ENCODE results near the gene TMPRSS4. TPM values are rescaled to one million over a fixed set of nuclear protein-coding genes. Genes with fewer than 3 reads are reported as not detected.

The TMPRSS4 gene
- total and polyA plus RNA-seq, 9 of the 15 experiments (the other 6 are each of a cell fraction or from before 2014, with no cell fraction given), result 4.0 to 10.0 (median 5.6) TPM

GRCh38 chr11:118152552-118153471, 75.9 kb downstream of the TMPRSS4 start, which contains the start of gene SCN4B:
TSS of gene SCN4B (minus strand) at chr11:118152823. CDS start at chr11:118152673, 150 bp downstream.
- Histone ChIP-seq H3K4me2 (ENCODE audit: insufficient read depth, low read length) (no peak within 1 kb of the TSS), H3K9me3 (replicated peaks; ENCODE audit: control insufficient read depth, insufficient read depth, low read depth, low read length) (no peaks in the 10 kb centered on the region), H3K27me3 (ENCODE audit: control insufficient read depth in 2 of 2, insufficient read depth in 2 of 2, low read length in 2 of 2) (peaks cover 54 to 97% of the 10 kb centered on the region in 2 experiments), H4K20me1 (replicated peaks; ENCODE audit: control insufficient read depth, insufficient read depth, low read length) (0 out of 2 replicates have a peak, but pooled peaks cover 4% of the 10 kb centered on the region), H2AFZ (ENCODE audit: low read depth, low read length) (no peak within 1 kb of the TSS), H3K79me2 (ENCODE audit: control insufficient read depth, insufficient read depth, low read length) (no peaks in the 10 kb centered on the region), H3K9me1 (ENCODE audit: control insufficient read depth, insufficient read depth, low read length) (no peaks in the 10 kb centered on the region), H3K4me1 (replicated peaks in 1 of 2; ENCODE audit: control insufficient read depth in 2 of 2, insufficient read depth in 2 of 2, low read length in 2 of 2) (peaks cover 0 to 16% of the 10 kb centered on the region in 2 experiments; a peak in 2 of 5 replicates), H3K36me3 (ENCODE audit: control insufficient read depth, insufficient read depth, low read length) (no peaks in the 10 kb centered on the region), H3K27ac (ENCODE audit: extremely low read depth, low read depth, low read length) (no peak within 1 kb of the TSS), H3K4me3 (no peak within 1 kb of the TSS), H3K9ac (ENCODE audit: insufficient read depth in 1 of 2, low read depth in 2 of 2, low read length in 2 of 2) (no peak within 1 kb of the TSS)
- CTCF ChIA-PET (ENCODE audit: low intra/inter-chr PET ratio), result interaction anchor here (0.9 kb wide), 1 partner anchor 334 kb away, joined by 3 read pairs; no protein-coding TSS in a partner anchor
- intact Hi-C loops (cut with micrococcal nuclease), result no loop called here
- no TSS peak for BruUV-seq (replicated peaks)
- FAIRE-seq, result no peak
- 7% methylated on average over 58 of the region's 88 CpGs for WGBS (ENCODE audit: insufficient coverage, low coverage, missing lambda C conversion rate)
- in situ Hi-C loops (cut with MboI), result no loop called here
- POLR2A ChIA-PET, result interaction anchor here (0.9 kb wide), 1 partner anchor 10 kb away, joined by 3 read pairs; no protein-coding TSS in a partner anchor
- ATAC-seq, result peak; percentile 60
- DNase-seq (ENCODE audit: extremely low read depth in 1 of 4, low spot score in 3 of 4), result peak; percentile 43 to 77 (median 62)
- TF ChIP-seq U2AF2 (optimal IDR thresholded peaks at IDR 0.05; ENCODE audit: low read depth, low read length) (no peak), PHB (CRISPR knock-in tag; IDR thresholded peaks at IDR 0.05) (no peak), PHTF2 (CRISPR knock-in tag; IDR thresholded peaks at IDR 0.05) (no peak), ZNF609 (CRISPR knock-in tag; IDR thresholded peaks at IDR 0.05; ENCODE audit: borderline replicate concordance) (no peak), SAFB (IDR thresholded peaks at IDR 0.05; ENCODE audit: borderline replicate concordance, low read depth, low read length) (no peak), UBTF (IDR thresholded peaks at IDR 0.05; ENCODE audit: borderline replicate concordance in 1 of 2, low read depth in 2 of 2, low read length in 2 of 2) (peak in 1 of 2 experiments; percentile 26; a peak in 1 of 4 replicates), KAT2B (IDR thresholded peaks at IDR 0.05; ENCODE audit: low read depth, low read length) (no peak), ZNF263 (CRISPR knock-in tag; IDR thresholded peaks at IDR 0.05; ENCODE audit: borderline replicate concordance) (peak; percentile 93), NRF1 (conservative IDR thresholded peaks at IDR 0.05 in 1 of 2, IDR thresholded peaks at IDR 0.05 in 1 of 2) (peak; percentile 30 to 37; a peak in 2 of 4 replicates), VEZF1 (CRISPR knock-in tag; IDR thresholded peaks at IDR 0.05) (peak; percentile 16; the same call in 1 of the 2 replicates)
